H1 (cell line): ENCODE results near the gene CD48. TPM values are rescaled to one million over a fixed set of nuclear protein-coding genes. Genes with fewer than 3 reads are reported as not detected.

Source experiments
- CTCF ChIA-PET: fragments of 300-600 bp; sonication (Branson Sonifier 250); formaldehyde crosslinking; loops from one replicate; lab custom pipeline; 2021; ENCODE audit not compliant: partially characterized antibody; lab: Charles Lee
- POLR2A ChIA-PET: fragments of 300-600 bp; sonication (Branson Sonifier 250); formaldehyde crosslinking; loops from one replicate; lab custom pipeline; 2021; ENCODE audit warnings: inconsistent platforms; ENCODE audit not compliant: partially characterized antibody; lab: Charles Lee
- DNase-seq, 2 experiments: peaks; one replicate each; pipeline versions ENCODE4 v3.0.0 to v3.0.0-alpha.2; 2010 to 2022; ENCODE audit warnings: low spot score in 2 of 2, low read depth in 1 of 2, mixed read lengths in 1 of 2
- FAIRE-seq: peaks from 2 replicates; lab custom pipeline; 2011; peaks lifted over from hg19 to GRCh38; lab: Jason Lieb, UNC
- H2AFZ ChIP-seq: 2 replicates; pipeline ENCODE4 v1.8.1; 2012; ENCODE audit warnings: low read length, inconsistent platforms
- H2AK5ac ChIP-seq: 2 replicates; pipeline ENCODE4 v1.6.1; 2013; ENCODE audit warnings: low read depth, low read length
- H2BK120ac ChIP-seq: replicated peaks from 2 replicates; pipeline ENCODE3; 2013; ENCODE audit warnings: low read depth, low read length, inconsistent platforms
- H2BK12ac ChIP-seq: 2 replicates; pipeline ENCODE4 v1.6.1; 2013; ENCODE audit warnings: low read depth, low read length
- H2BK15ac ChIP-seq: 2 replicates; pipeline ENCODE4 v1.6.1; 2013; ENCODE audit warnings: low read length
- H2BK20ac ChIP-seq: 2 replicates; pipeline ENCODE4 v1.6.1; 2013; ENCODE audit warnings: low read length
- H2BK5ac ChIP-seq: 2 replicates; pipeline ENCODE4 v1.6.1; 2013; ENCODE audit warnings: low read depth, low read length
- H3K14ac ChIP-seq: 2 replicates; pipeline ENCODE4 v1.6.1; 2013; ENCODE audit warnings: inconsistent platforms; ENCODE audit not compliant: insufficient read length
- H3K18ac ChIP-seq: 2 replicates; pipeline ENCODE4 v1.6.1; 2013; ENCODE audit warnings: low read length; ENCODE audit errors: extremely low read depth
- H3K23ac ChIP-seq: 2 replicates; pipeline ENCODE4 v1.6.1; 2013; ENCODE audit warnings: inconsistent platforms; ENCODE audit not compliant: insufficient read length
- H3K23me2 ChIP-seq: 2 replicates; pipeline ENCODE4 v1.6.1; 2013; ENCODE audit warnings: low read depth, low read length
- H3K27ac ChIP-seq: 2 replicates; pipeline ENCODE4 v1.6.1; 2011; ENCODE audit warnings: low read depth, low read length, inconsistent platforms
- H3K27me3 ChIP-seq, 4 experiments: replicated peaks in 1 of 4; 1 replicate in 1 of 4; 2 replicates in 3 of 4; pipeline versions ENCODE4 v1.6.1 to v1.8.1; 2011 to 2013; ENCODE audit warnings: low read length in 3 of 4, mild to moderate bottlenecking in 3 of 4, inconsistent platforms in 2 of 4, mixed read lengths in 2 of 4, moderate library complexity in 1 of 4; ENCODE audit not compliant: control insufficient read depth in 3 of 4, insufficient read depth in 3 of 4; ENCODE audit errors: extremely low read depth in 1 of 4
- H3K36me3 ChIP-seq, 4 experiments: 2 replicates each; pipeline versions ENCODE4 v1.6.1 to v1.8.1; 2011 to 2013; ENCODE audit warnings: mild to moderate bottlenecking in 4 of 4, low read length in 3 of 4, moderate library complexity in 2 of 4, control low read depth in 1 of 4, inconsistent platforms in 1 of 4; ENCODE audit not compliant: insufficient read depth in 4 of 4, control insufficient read depth in 2 of 4
- H3K4ac ChIP-seq: replicated peaks from 2 replicates; pipeline ENCODE3; 2013; ENCODE audit warnings: low read length, low read depth, mixed read lengths, inconsistent platforms; ENCODE audit not compliant: insufficient read length
- H3K4me1 ChIP-seq, 4 experiments: replicated peaks in 1 of 4; 1 replicate in 1 of 4; 2 replicates in 3 of 4; pipeline versions ENCODE4 v1.6.1 to v1.8.1; 2011 to 2013; ENCODE audit warnings: low read length in 3 of 4, inconsistent platforms in 2 of 4, mixed read lengths in 1 of 4; ENCODE audit not compliant: insufficient read depth in 4 of 4, control insufficient read depth in 3 of 4
- H3K4me2 ChIP-seq, 2 experiments: 2 replicates each; pipeline versions ENCODE4 v1.6.1 to v1.8.1; 2011 to 2013; ENCODE audit warnings: low read depth in 2 of 2, low read length in 2 of 2, control low read depth in 1 of 2, inconsistent platforms in 1 of 2, mild to moderate bottlenecking in 1 of 2; ENCODE audit not compliant: insufficient read depth in 1 of 2
- H3K4me3 ChIP-seq, 4 experiments: fragments of 200-600, 300-600 bp in 1 of 4; sonication (generic), shearing (Covaris generic), sonication (Bioruptor Twin) in 1 of 4; 2 replicates each; pipeline versions ENCODE4 v1.5.1 to v1.8.1; 2011 to 2016; ENCODE audit warnings: low read length in 4 of 4, low read depth in 3 of 4, control low read depth in 2 of 4, inconsistent platforms in 2 of 4, mild to moderate bottlenecking in 2 of 4, mixed read lengths in 1 of 4, moderate library complexity in 1 of 4; ENCODE audit not compliant: insufficient read depth in 2 of 4; ENCODE audit errors: extremely low read depth in 1 of 4
- H3K56ac ChIP-seq: replicated peaks from 2 replicates; pipeline ENCODE3; 2013; ENCODE audit warnings: low read depth, mild to moderate bottlenecking, mixed read lengths, low read length, inconsistent platforms; ENCODE audit not compliant: insufficient read length
- H3K79me1 ChIP-seq: 2 replicates; pipeline ENCODE4 v1.6.1; 2013; ENCODE audit warnings: low read depth, low read length, control low read depth
- H3K79me2 ChIP-seq, 2 experiments: 2 replicates each; pipeline versions ENCODE4 v1.6.1 to v1.8.1; 2012 to 2013; ENCODE audit warnings: low read length in 2 of 2, mild to moderate bottlenecking in 2 of 2, inconsistent platforms in 1 of 2; ENCODE audit not compliant: insufficient read depth in 2 of 2, control insufficient read depth in 1 of 2
- H3K9ac ChIP-seq, 4 experiments: replicated peaks in 1 of 4; 1 replicate in 1 of 4; 2 replicates in 3 of 4; pipeline versions ENCODE4 v1.6.1 to v1.8.1; 2011 to 2013; ENCODE audit warnings: low read depth in 3 of 4, low read length in 3 of 4, control low read depth in 2 of 4, mild to moderate bottlenecking in 2 of 4, moderate library complexity in 2 of 4, inconsistent platforms in 1 of 4; ENCODE audit errors: extremely low read depth in 1 of 4
- H3K9me3 ChIP-seq, 2 experiments: 2 replicates each; pipeline versions ENCODE4 v1.6.1 to v1.8.1; 2012 to 2013; ENCODE audit warnings: mild to moderate bottlenecking in 2 of 2, moderate library complexity in 2 of 2, control low read depth in 1 of 2, inconsistent platforms in 1 of 2, low read depth in 1 of 2, low read length in 1 of 2, mixed read lengths in 1 of 2; ENCODE audit not compliant: insufficient read depth in 2 of 2
- H4K20me1 ChIP-seq, 2 experiments: replicated peaks in 1 of 2; 2 replicates each; pipeline versions ENCODE3 to v1.8.1; 2011 to 2013; ENCODE audit warnings: inconsistent platforms in 2 of 2, low read length in 2 of 2, mild to moderate bottlenecking in 1 of 2; ENCODE audit not compliant: insufficient read depth in 2 of 2, control insufficient read depth in 1 of 2
- H4K5ac ChIP-seq: 2 replicates; pipeline ENCODE4 v1.6.1; 2013; ENCODE audit warnings: low read length, low read depth, mixed read lengths, inconsistent platforms; ENCODE audit not compliant: insufficient read length
- H4K8ac ChIP-seq: 2 replicates; pipeline ENCODE4 v1.8.0; 2013; ENCODE audit warnings: mild to moderate bottlenecking, moderate library complexity, low read length, inconsistent platforms; ENCODE audit not compliant: insufficient read depth; ENCODE audit errors: extremely low read depth
- H4K91ac ChIP-seq: replicated peaks from 2 replicates; pipeline ENCODE3; 2013; ENCODE audit warnings: low read length, mixed read lengths, inconsistent platforms; ENCODE audit not compliant: insufficient read length
- CEBPB ChIP-seq: IDR thresholded peaks from 2 replicates; pipeline ENCODE4 v1.6.1; 2012; ENCODE audit warnings: low read depth, low read length
- EGR1 ChIP-seq: IDR thresholded peaks from 2 replicates; pipeline ENCODE4 v1.6.1; 2011; ENCODE audit warnings: low read depth, low read length, borderline replicate concordance
- TAF1 ChIP-seq: IDR thresholded peaks from 2 replicates; pipeline ENCODE4 v1.6.1; 2011; ENCODE audit warnings: mild to moderate bottlenecking, low read depth, low read length
- WGBS, 2 experiments: shearing (Covaris generic) in 1 of 2; methylation state at CpG; one replicate each; pipeline versions ENCODE4 v1.1.6 to v1.1.7; 2013 to 2015; ENCODE audit warnings: low lambda C conversion rate in 2 of 2, mixed read lengths in 2 of 2, inconsistent platforms in 1 of 2, low coverage in 1 of 2, missing lambda C conversion rate in 1 of 2; ENCODE audit not compliant: insufficient replicate concordance in 2 of 2, insufficient coverage in 1 of 2, insufficient read length in 1 of 2; ENCODE audit errors: extremely low coverage in 1 of 2, missing lambda C conversion rate in 1 of 2; 5-methylcytosine and 5-hydroxymethylcytosine counted together
- polyA plus RNA-seq, 7 experiments: library from polyadenylated mRNA; depleted of rRNA in 3 of 7; stranded (reverse) in 5 of 7; unstranded in 2 of 7; fragments of >200 nt in 5 of 7; fragments of 200-250 nt in 2 of 7; gene quantifications; 1 replicate in 5 of 7; 2 replicates in 1 of 7; 4 replicates in 1 of 7; pipeline versions ENCODE4 v1.2.1 to v1.2.3, GENCODE V29; 2011 to 2013; ENCODE audit warnings: missing spikeins in 2 of 7, mixed read lengths in 2 of 7
- total RNA-seq: library from RNA; stranded (reverse); fragmentation: NEBNext Ultra II Directional; extraction: Animal tissue kit (Norgen Biotek cat#: 25700); gene quantifications from 2 replicates; pipeline ENCODE4 v1.2.1, GENCODE V29; 2021

Gene CD48
- total and polyA plus RNA-seq, 2 of the 8 experiments (the other 6 are each of a cell fraction or from before 2014, with no cell fraction given), result 0.08 TPM; not detected in 1

GRCh38 chr1:160702100-160702499 is 9.5 kb downstream of the CD48 start:
- Histone ChIP-seq H3K23ac (no peak overlapping the region), H3K9ac (no peak overlapping the region), H4K20me1 (no peaks in the 10 kb centered on the region), H3K79me1 (no peaks in the 10 kb centered on the region), H3K79me2 (no peaks in the 10 kb centered on the region), H3K4me1 (peaks cover 0 to 4% (median under 1%) of the 10 kb centered on the region in 4 experiments; a peak in 1 of 7 replicates), H3K27me3 (no peaks in the 10 kb centered on the region), H4K5ac (no peak overlapping the region), H2BK5ac (no peak overlapping the region), H3K18ac (no peak overlapping the region), H2AK5ac (no peak overlapping the region), H3K27ac (no peak overlapping the region), H4K91ac (no peak overlapping the region), H3K9me3 (no peaks in the 10 kb centered on the region), H2BK120ac (no peak overlapping the region), H4K8ac (no peak overlapping the region), H3K56ac (no peak overlapping the region), H3K4ac (no peak overlapping the region), H3K36me3 (no peaks in the 10 kb centered on the region), H3K23me2 (no peaks in the 10 kb centered on the region), H3K14ac (no peak overlapping the region), H2BK12ac (no peak overlapping the region), H3K4me3 (no peak overlapping the region), H2BK20ac (no peak overlapping the region)
- POLR2A ChIA-PET, result no interaction called here
- WGBS, 2 experiments, result 92% methylated on average over 5 of the region's 5 CpGs; no CpG with 5 or more reads in 1 of the 2 experiments
- no peak for DNase-seq
- TF ChIP-seq EGR1 (no peak), TAF1 (no peak), CEBPB (no peak)
- TF ChIP-seq, all 59 proteins: peak for 0
- CTCF ChIA-PET, result interaction anchor here (1.0 kb wide), 1 partner anchor 20 kb away, joined by 3 read pairs; no protein-coding TSS in a partner anchor
- Histone ChIP-seq H2BK15ac (no peak overlapping the region), H3K4me2 (no peak overlapping the region), H2AFZ (no peak overlapping the region)
- FAIRE-seq, result no peak
